ENCODE measurements around the gene SPRYD3.
"Not testable (repeated sequence)": the region's sequence is repeated elsewhere in the genome, so short reads cannot be mapped to it uniquely, and the experiment has no call there.

SPRYD3 gene, protein sequence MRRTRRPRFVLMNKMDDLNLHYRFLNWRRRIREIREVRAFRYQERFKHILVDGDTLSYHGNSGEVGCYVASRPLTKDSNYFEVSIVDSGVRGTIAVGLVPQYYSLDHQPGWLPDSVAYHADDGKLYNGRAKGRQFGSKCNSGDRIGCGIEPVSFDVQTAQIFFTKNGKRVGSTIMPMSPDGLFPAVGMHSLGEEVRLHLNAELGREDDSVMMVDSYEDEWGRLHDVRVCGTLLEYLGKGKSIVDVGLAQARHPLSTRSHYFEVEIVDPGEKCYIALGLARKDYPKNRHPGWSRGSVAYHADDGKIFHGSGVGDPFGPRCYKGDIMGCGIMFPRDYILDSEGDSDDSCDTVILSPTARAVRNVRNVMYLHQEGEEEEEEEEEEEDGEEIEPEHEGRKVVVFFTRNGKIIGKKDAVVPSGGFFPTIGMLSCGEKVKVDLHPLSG

GRCh38 chr12:53079226-53080117 lies at the start of gene SPRYD3:
Gene SPRYD3, minus strand, starts transcription at chr12:53079390. Its CDS starts 57 bp downstream, at chr12:53079333.
- peak; percentile 97 for DNase-seq

DNA sequence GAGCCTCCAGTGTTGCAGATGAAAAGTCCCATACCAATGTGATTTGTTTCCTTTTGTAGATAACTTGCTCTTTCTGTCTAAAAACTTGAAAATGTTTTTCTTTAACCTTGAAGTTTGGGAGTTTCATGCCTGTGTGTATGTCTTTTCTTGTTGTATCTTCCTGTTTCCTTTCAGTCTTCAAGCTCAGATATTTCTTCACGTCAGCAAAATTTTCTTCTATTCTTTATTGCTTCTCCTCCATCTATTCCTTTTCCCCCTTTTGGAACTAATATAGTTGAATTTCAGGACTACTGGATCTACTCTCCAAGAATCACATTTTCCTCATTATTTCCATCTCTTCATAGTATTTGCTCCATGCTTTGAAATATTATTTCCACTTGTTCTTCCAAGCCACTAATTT lies 48.0 kb upstream of the SPRYD3 start:
- DNase-seq, result no peak

- DNase-seq, result no peak
Measured at GRCh38 chr12:53124352-53124723, 45.1 kb upstream of the SPRYD3 start.

DNA sequence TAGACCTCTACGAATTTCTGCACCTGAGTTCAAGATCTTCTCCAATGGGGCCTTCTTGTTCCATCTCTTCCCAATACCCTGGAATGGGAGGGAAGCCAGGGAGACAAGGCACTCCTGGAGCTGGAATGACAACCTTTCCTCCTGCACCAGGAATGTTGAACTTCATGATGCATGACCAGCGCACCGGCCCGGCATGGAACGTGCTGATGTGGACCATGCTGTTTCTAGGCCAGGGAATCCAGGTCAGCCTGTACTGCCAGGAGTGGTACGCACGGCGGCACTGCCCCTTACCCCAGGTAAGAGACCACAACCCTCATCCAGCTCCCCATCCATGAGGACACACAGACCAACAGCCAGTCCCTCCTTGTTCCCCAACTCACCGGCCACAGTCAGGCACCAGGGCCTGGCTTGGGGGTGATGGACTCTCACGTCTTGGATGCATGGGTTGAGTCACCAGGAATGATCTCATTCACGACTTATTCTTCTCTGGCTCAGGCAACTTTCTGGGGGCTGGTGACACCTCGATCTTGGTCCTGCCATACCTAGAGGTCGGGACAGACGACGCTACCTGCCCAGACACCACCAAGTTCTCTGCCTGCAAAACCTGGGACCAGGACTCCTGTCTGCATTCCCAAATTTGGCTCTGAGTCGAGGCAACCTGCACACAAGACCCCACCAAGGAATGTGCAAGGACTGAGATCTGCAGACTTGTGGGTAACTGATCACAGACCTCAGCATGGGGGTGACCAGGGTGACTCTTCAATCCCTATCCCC lies 44.6 kb upstream of the SPRYD3 start:
- no peak for DNase-seq

- no peak for DNase-seq
Measured at GRCh38 chr12:53122961-53123468, 43.8 kb upstream of the SPRYD3 start.

- no peak for DNase-seq
Measured at GRCh38 chr12:53120685-53121525, 41.7 kb upstream of the SPRYD3 start.

DNA sequence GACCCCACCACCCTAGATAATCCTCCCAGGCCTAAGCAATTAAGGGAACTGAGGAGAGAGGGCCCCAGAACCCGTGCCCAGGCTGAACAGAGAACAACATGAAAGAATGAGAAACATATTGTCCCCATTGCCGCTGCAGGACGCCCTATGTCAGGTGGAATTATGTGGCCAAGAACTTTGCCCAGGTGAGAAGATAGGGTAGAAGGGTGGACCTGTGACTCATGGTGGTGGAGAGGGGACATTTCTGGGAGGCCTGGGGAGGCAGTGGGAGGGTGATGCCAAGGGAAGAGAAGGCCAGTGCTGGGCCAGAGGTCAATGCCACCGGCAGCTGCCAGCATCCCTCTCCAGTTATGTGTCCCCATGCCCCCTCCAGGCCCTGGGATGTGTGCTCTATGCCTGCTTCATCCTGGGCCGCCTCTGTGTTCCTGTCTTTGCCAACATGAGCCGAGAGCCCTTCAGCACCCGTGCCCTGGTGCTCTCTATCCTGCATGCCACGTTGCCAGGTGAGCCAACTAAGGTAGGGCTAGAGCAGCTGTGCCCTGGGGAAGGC lies 39.6 kb upstream of the SPRYD3 start:
- DNase-seq, result no peak

DNA sequence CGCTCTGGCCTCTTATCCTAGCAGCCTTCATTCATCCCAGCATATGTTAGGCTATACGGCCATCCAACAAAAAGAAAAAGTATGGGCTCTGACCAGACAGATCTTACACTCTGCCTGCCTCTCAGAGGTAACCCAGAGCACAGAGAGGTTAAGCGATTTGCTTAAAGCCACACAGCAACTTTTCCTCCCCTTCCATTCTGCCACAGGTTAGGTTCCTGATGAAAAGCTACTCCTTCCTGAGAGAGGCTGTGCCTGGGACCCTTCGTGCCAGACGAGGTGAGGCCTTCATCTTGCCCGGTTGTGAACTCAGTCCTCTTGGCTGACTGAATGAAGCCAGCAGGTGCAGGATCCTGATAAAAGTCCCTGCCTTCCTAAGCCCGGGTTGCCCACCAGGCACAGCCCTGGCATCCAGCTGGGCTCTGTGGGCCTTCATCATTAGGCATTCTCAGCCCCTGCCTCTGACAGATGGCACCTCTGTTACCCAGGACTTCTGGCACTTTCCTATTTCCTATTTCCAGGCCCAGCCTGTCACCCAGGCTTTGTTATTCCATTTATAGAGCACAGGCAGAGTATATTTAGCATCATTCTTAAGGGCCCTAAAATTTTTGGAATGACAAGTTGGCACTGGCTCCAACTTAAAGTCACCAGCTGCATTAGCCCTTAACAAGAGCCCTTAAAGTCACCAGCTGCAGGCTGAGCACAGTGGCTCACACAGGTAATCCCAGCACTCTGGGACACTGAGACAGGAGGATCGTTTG lies 36.9 kb upstream of the SPRYD3 start:
- no peak for DNase-seq

- DNase-seq, result no peak
Measured at GRCh38 chr12:53115112-53115890, 36.1 kb upstream of the SPRYD3 start.

GRCh38 chr12:53113951-53114350 lies 34.8 kb upstream of the SPRYD3 start:
- no peak for DNase-seq

GRCh38 chr12:53113136-53113705 lies 34.0 kb upstream of the SPRYD3 start:
- DNase-seq, result no peak

- not testable (repeated sequence) for DNase-seq
Measured at GRCh38 chr12:53112431-53112830, 33.2 kb upstream of the SPRYD3 start.

DNA sequence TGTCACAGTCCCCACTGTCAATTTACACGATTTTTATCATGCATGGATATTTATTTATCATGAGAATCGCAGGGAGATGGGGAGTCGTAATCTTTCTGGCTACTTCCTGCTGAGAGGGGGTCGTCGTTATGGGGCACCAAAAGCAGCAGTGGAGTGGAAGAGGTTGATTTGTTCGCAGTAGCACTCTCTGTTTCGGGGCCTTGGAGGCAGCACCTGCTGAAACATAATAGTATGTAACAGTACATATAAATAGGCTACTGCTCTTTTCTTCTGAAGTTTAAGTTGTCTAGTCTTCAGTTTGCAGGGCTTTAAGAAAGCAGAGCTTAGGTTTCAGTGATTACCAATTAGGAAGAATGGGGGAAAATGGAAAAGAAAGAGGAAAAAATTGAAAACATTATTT lies 27.9 kb upstream of the SPRYD3 start:
- no peak for DNase-seq

- no peak for DNase-seq
Measured at GRCh38 chr12:53105712-53106439, 26.7 kb upstream of the SPRYD3 start.

GRCh38 chr12:53105256-53105655 lies 26.1 kb upstream of the SPRYD3 start:
- no peak for DNase-seq

DNA sequence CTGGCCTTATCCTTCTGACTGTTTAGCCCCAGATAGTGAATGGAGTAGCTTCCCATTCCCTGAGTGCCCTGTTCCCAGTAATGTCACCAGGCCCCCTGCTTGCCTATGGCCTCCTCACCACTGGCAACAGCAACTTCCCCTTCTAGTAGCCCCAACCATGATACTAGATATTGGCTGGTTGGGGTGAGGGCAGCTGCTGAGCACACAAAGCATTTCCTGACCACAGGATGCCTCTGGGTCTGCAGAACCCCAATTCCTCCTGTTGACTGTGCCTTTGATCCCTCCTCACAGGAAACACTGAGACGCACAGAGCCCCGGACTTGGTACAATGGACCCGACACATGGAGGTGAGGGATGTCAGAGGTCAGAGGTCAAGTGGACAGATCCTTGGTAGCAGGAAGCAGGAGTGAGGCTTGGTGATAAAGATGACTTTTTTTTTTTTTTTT lies 24.7 kb upstream of the SPRYD3 start:
- no peak for DNase-seq

GRCh38 chr12:53102883-53103807 lies 24.0 kb upstream of the SPRYD3 start, which contains the start of gene SOAT2:
Gene SOAT2, plus strand, starts transcription at chr12:53103486. Its CDS starts 92 bp downstream, at chr12:53103578.
- peak; percentile 68 for DNase-seq
